T-helper 1 cell treated with Interleukin-12 subunit alpha and Interleukin-12 subunit beta and Interleukin-4 antibody, amounts not matched to agents 30 μg/mL and 1 μg/mL, for 36 hours (primary cell): ENCODE results near the gene RXRB.
A peak's percentile ranks its signal among the peaks of the same experiment; 100 is the strongest.

ENCODE experiments used
- H3K27ac Mint-ChIP-seq: one replicate; pipeline ENCODE4 v1.8.0; 2021; ENCODE audit warnings: mild to moderate bottlenecking, mixed read lengths
- H3K27me3 Mint-ChIP-seq: one replicate; pipeline ENCODE4 v1.8.0; 2021; ENCODE audit warnings: low read depth, mixed read lengths
- H3K36me3 Mint-ChIP-seq: one replicate; pipeline ENCODE4 v1.8.0; 2021; ENCODE audit warnings: low read depth, mixed read lengths
- H3K4me1 Mint-ChIP-seq: one replicate; pipeline ENCODE4 v1.8.0; 2021; ENCODE audit warnings: low read depth, mixed read lengths
- H3K4me3 Mint-ChIP-seq: one replicate; pipeline ENCODE4 v1.8.0; 2021; ENCODE audit warnings: mild to moderate bottlenecking, moderate library complexity, mixed read lengths
- H3K9me3 Mint-ChIP-seq: one replicate; pipeline ENCODE4 v1.8.0; 2021; ENCODE audit warnings: mixed read lengths

Gene RXRB

GRCh38 chr6:33183071-33183683 is 17.3 kb downstream of the RXRB start:
- Mint-ChIP-seq H3K4me1 (peaks cover 15% of the 10 kb centered on the region), H3K27ac (peak overlapping the region; percentile 88), H3K4me3 (peak overlapping the region; percentile 18), H3K36me3 (peaks cover 13% of the 10 kb centered on the region), H3K9me3 (peaks cover 19% of the 10 kb centered on the region), H3K27me3 (peaks cover 16% of the 10 kb centered on the region)

- Mint-ChIP-seq H3K9me3 (peaks cover 19% of the 10 kb centered on the region), H3K27ac (no peak overlapping the region), H3K4me1 (peaks cover 15% of the 10 kb centered on the region), H3K27me3 (no peaks in the 10 kb centered on the region), H3K36me3 (peaks cover 13% of the 10 kb centered on the region), H3K4me3 (no peak overlapping the region)
Measured at GRCh38 chr6:33181141-33181540, 19.3 kb downstream of the RXRB start.

GRCh38 chr6:33178755-33179475 is 21.6 kb downstream of the RXRB start:
- peaks cover 5% of the 10 kb centered on the region for H3K27me3 Mint-ChIP-seq
- no peak overlapping the region for H3K4me3 Mint-ChIP-seq
- H3K9me3 Mint-ChIP-seq, result peaks cover 13% of the 10 kb centered on the region
- peaks cover 13% of the 10 kb centered on the region for H3K36me3 Mint-ChIP-seq
- H3K4me1 Mint-ChIP-seq, result peaks cover 13% of the 10 kb centered on the region
- H3K27ac Mint-ChIP-seq, result no peak overlapping the region

DNA sequence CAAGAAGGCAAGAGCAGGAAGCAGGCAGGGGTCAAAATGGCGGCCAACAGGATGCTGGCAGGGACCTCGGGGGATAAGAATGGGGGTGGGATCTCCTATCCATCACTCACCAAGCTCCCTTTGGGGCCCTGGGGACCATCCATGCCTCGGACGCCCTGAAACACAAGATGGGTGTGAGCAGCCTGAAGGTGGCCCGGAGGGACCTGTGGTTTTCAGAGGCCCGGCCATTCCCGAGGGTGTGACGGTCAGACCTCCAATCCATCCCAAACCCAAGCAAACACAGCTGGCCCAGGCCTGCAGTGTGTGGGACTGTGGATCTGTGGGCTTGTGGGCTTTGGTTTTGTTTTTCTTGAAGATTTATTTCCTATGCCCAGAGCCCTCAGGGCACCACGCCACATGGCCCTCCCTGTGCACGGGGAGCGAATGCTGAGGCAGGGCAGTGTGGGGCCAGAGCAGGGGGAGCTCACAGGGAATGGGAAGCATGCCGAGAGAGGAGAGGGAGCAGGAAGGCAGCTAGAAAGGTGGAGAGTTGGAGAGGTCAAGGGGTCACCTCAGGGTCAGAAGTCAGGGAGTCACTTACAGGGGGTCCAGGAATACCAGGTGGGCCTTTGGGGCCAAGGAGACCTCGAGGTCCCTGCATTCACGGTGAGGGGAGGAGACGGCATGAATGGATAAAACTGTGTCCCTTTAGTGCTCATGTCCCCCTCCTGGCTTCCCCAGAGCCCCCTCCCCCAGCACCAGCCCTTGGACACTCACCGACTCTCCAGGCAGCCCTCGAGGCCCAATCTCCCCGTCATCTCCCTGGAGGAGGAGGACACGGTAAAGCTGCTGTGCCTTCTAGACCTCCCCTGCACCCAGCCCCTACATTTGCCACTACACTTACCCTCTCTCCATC is 22.7 kb downstream of the RXRB start:
- Mint-ChIP-seq H3K27ac (no peak overlapping the region), H3K27me3 (peaks cover 5% of the 10 kb centered on the region), H3K9me3 (peaks cover 2% of the 10 kb centered on the region)

GRCh38 chr6:33176906-33177305 is 23.6 kb downstream of the RXRB start:
- H3K4me3 Mint-ChIP-seq, result no peak overlapping the region
- no peaks in the 10 kb centered on the region for H3K36me3 Mint-ChIP-seq

More for the DNA sequence above, 22.7 kb downstream of the RXRB start:
- Mint-ChIP-seq H3K4me1 (peaks cover 2% of the 10 kb centered on the region), H3K36me3 (peaks cover 3% of the 10 kb centered on the region), H3K4me3 (no peak overlapping the region)

GRCh38 chr6:33175436-33176069 is 24.9 kb downstream of the RXRB start:
- no peaks in the 10 kb centered on the region for H3K4me1 Mint-ChIP-seq
- no peaks in the 10 kb centered on the region for H3K9me3 Mint-ChIP-seq
- H3K36me3 Mint-ChIP-seq, result no peaks in the 10 kb centered on the region
- H3K27ac Mint-ChIP-seq, result no peak overlapping the region
- H3K4me3 Mint-ChIP-seq, result no peak overlapping the region
- H3K27me3 Mint-ChIP-seq, result peaks cover 5% of the 10 kb centered on the region

More at GRCh38 chr6:33176906-33177305, 23.6 kb downstream of the RXRB start:
- Mint-ChIP-seq H3K9me3 (no peaks in the 10 kb centered on the region), H3K27me3 (peaks cover 5% of the 10 kb centered on the region), H3K27ac (no peak overlapping the region), H3K4me1 (no peaks in the 10 kb centered on the region)

- H3K9me3 Mint-ChIP-seq, result no peaks in the 10 kb centered on the region
- no peaks in the 10 kb centered on the region for H3K4me1 Mint-ChIP-seq
- peaks cover 5% of the 10 kb centered on the region for H3K27me3 Mint-ChIP-seq
- H3K4me3 Mint-ChIP-seq, result no peak overlapping the region
- no peaks in the 10 kb centered on the region for H3K36me3 Mint-ChIP-seq
- no peak overlapping the region for H3K27ac Mint-ChIP-seq
Measured at GRCh38 chr6:33174784-33175183, 25.7 kb downstream of the RXRB start.

GRCh38 chr6:33173535-33174180 is 26.8 kb downstream of the RXRB start:
- H3K27me3 Mint-ChIP-seq, result peaks cover 5% of the 10 kb centered on the region
- no peaks in the 10 kb centered on the region for H3K4me1 Mint-ChIP-seq
- no peaks in the 10 kb centered on the region for H3K36me3 Mint-ChIP-seq
- H3K4me3 Mint-ChIP-seq, result no peak overlapping the region
- no peak overlapping the region for H3K27ac Mint-ChIP-seq
- no peaks in the 10 kb centered on the region for H3K9me3 Mint-ChIP-seq

DNA sequence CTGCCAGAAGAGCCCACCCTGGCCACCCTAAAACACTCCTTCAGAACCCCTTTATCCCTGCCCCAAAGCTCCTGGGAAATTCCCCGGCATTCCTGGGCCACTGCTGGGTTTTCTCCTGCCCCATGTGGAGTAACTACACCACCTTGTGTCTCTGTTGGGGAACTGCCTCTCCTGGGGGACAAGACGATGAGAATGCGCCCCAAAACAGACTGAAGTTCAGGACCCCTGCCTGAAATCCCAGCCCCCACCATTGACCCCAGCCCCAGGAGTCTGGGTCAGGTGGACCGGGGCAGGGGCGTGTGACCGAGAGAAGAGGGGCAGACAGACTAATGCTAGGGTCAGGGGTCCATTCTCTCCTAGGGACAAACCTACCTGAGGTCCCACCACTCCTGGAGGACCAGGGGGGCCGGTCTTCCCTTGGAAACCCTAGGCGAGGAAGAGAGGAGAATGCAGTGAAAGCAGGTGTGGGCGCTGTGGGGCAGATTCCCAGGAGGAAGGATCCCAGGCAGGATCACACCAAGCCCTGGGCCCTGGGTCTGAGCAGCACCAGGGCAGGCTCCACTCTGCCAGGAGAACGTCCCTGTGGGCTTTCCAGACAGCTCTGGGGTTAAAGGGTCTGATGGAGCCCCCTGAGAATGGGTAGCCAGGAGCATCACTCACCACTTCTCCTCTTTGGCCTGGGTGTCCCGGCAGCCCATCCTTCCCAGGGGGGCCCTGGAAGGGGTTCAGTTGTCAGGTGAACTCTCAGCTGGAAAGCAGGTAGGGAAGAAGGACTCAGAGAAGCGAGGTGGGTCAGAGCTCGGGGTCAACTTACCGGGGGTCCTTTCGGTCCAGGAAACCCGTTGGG is 27.6 kb downstream of the RXRB start:
- Mint-ChIP-seq H3K4me1 (no peaks in the 10 kb centered on the region), H3K4me3 (no peak overlapping the region), H3K36me3 (no peaks in the 10 kb centered on the region), H3K9me3 (no peaks in the 10 kb centered on the region), H3K27me3 (peaks cover 5% of the 10 kb centered on the region), H3K27ac (no peak overlapping the region)

- peak overlapping the region; percentile 31 for H3K27ac Mint-ChIP-seq
- no peaks in the 10 kb centered on the region for H3K36me3 Mint-ChIP-seq
- H3K27me3 Mint-ChIP-seq, result peaks cover 5% of the 10 kb centered on the region
- H3K9me3 Mint-ChIP-seq, result no peaks in the 10 kb centered on the region
- no peaks in the 10 kb centered on the region for H3K4me1 Mint-ChIP-seq
- H3K4me3 Mint-ChIP-seq, result no peak overlapping the region
Measured at GRCh38 chr6:33171880-33172687, 28.4 kb downstream of the RXRB start.

GRCh38 chr6:33171016-33171879 is 29.2 kb downstream of the RXRB start:
- Mint-ChIP-seq H3K27ac (no peak overlapping the region), H3K36me3 (no peaks in the 10 kb centered on the region), H3K27me3 (peaks cover 5% of the 10 kb centered on the region)

More at GRCh38 chr6:33171016-33171879, 29.2 kb downstream of the RXRB start:
- Mint-ChIP-seq H3K9me3 (no peaks in the 10 kb centered on the region), H3K4me3 (no peak overlapping the region), H3K4me1 (no peaks in the 10 kb centered on the region)
